B cell (primary cell): Measurements from ENCODE around the gene ELOVL6. TPM values are rescaled to one million over a fixed set of nuclear protein-coding genes. Genes with fewer than 3 reads are reported as not detected.

Source experiments
- ATAC-seq: fragments of 200-7000 bp; cut with Tn5 transposase; one replicate; pipeline ENCODE4 v1.10.0; 2021; ENCODE audit warnings: low read depth, mild to moderate bottlenecking, moderate number of reproducible peaks, moderate library complexity
- CTCF ChIA-PET: fragments of 350-600 bp; sonication (Branson Sonifier 250); formaldehyde crosslinking; loops from one replicate; lab custom pipeline; 2021; ENCODE audit warnings: antibody characterized with exemption, inconsistent platforms; lab: Charles Lee
- POLR2A ChIA-PET: fragments of 350-600 bp; sonication (Branson Sonifier 250); formaldehyde crosslinking; loops from one replicate; lab custom pipeline; 2021; ENCODE audit warnings: antibody characterized with exemption; lab: Charles Lee
- DNase-seq: peaks from one replicate; pipeline ENCODE4 v3.0.0; 2013
- H2AFZ ChIP-seq: 2 replicates; pipeline ENCODE4 v1.6.1; 2012; ENCODE audit warnings: mild to moderate bottlenecking, low read depth, low read length; ENCODE audit not compliant: insufficient read depth, poor library complexity, severe bottlenecking
- H3K27ac ChIP-seq, 2 donors: 1 replicate in 1 of 2; 2 replicates in 1 of 2; pipeline ENCODE4 v1.5.1; 2012 to 2013; ENCODE audit warnings: low read length in 2 of 2, mild to moderate bottlenecking in 2 of 2, moderate library complexity in 1 of 2
- H3K27me3 ChIP-seq, 4 experiments: fragments of 200-600 bp in 1 of 4; sonication (generic) in 1 of 4; replicated peaks in 1 of 4; 1 replicate in 2 of 4; 2 replicates in 2 of 4; pipeline versions ENCODE4 v1.6.1 to v1.7.0; 2013 to 2016; ENCODE audit warnings: low read length in 3 of 4, mild to moderate bottlenecking in 2 of 4, mixed read lengths in 1 of 4, moderate library complexity in 1 of 4; ENCODE audit not compliant: insufficient read depth in 4 of 4, control insufficient read depth in 3 of 4; ENCODE audit errors: control extremely low read depth in 1 of 4
- H3K36me3 ChIP-seq, 2 experiments: replicated peaks in 1 of 2; 1 replicate in 1 of 2; 2 replicates in 1 of 2; pipeline versions ENCODE4 v1.6.1 to v1.7.1; 2013; ENCODE audit warnings: low read length in 1 of 2; ENCODE audit not compliant: insufficient read depth in 2 of 2, control insufficient read depth in 1 of 2; ENCODE audit errors: control extremely low read depth in 1 of 2, extremely low read depth in 1 of 2
- H3K4me1 ChIP-seq, 2 donors: fragments of 200-600 bp in 1 of 2; sonication (generic) in 1 of 2; 1 replicate in 1 of 2; 2 replicates in 1 of 2; pipeline versions ENCODE4 v1.5.1 to v1.6.1; 2013 to 2017; ENCODE audit warnings: low read length in 2 of 2; ENCODE audit not compliant: control insufficient read depth in 2 of 2, insufficient read depth in 2 of 2
- H3K4me2 ChIP-seq: replicated peaks from 2 replicates; pipeline ENCODE3; 2012; ENCODE audit warnings: mild to moderate bottlenecking, low read depth, low read length; ENCODE audit not compliant: poor library complexity, severe bottlenecking
- H3K4me3 ChIP-seq, 5 experiments: fragments of 200-600 bp in 1 of 5; sonication (generic) in 1 of 5; 1 replicate in 3 of 5; 2 replicates in 2 of 5; pipeline versions ENCODE4 v1.5.1 to v1.7.0; 2011 to 2016; ENCODE audit warnings: low read length in 4 of 5, mild to moderate bottlenecking in 4 of 5, low read depth in 2 of 5, control low read depth in 1 of 5, moderate library complexity in 1 of 5; ENCODE audit not compliant: insufficient read depth in 1 of 5; ENCODE audit errors: control extremely low read depth in 1 of 5, extremely low read depth in 1 of 5
- H3K79me2 ChIP-seq: fragments of 200-600 bp; sonication (generic); one replicate; pipeline ENCODE4 v1.6.0; 2016; ENCODE audit warnings: low read length; ENCODE audit not compliant: control insufficient read depth, insufficient read depth
- H3K9ac ChIP-seq: fragments of 200-600 bp; sonication (generic); 2 replicates; pipeline ENCODE4 v1.6.1; 2017; ENCODE audit warnings: mild to moderate bottlenecking, low read length, moderate library complexity
- H3K9me3 ChIP-seq, 3 donors: one replicate each; pipeline versions ENCODE4 v1.6.1 to v1.7.1; 2013; ENCODE audit warnings: low read length in 2 of 3; ENCODE audit not compliant: control insufficient read depth in 2 of 3, insufficient read depth in 1 of 3; ENCODE audit errors: control extremely low read depth in 1 of 3
- H4K20me1 ChIP-seq: 2 replicates; pipeline ENCODE4 v1.6.0; 2012; ENCODE audit warnings: mild to moderate bottlenecking, low read length; ENCODE audit not compliant: insufficient read depth, control insufficient read depth, poor library complexity, severe bottlenecking
- H3K27ac Mint-ChIP-seq: one replicate; pipeline ENCODE4 v1.8.0; 2021; ENCODE audit warnings: mixed read lengths
- H3K27me3 Mint-ChIP-seq: one replicate; pipeline ENCODE4 v1.8.0; 2021; ENCODE audit warnings: mixed read lengths
- H3K4me1 Mint-ChIP-seq: one replicate; pipeline ENCODE4 v1.8.0; 2021; ENCODE audit warnings: mixed read lengths
- H3K4me3 Mint-ChIP-seq: one replicate; pipeline ENCODE4 v1.8.0; 2021; ENCODE audit warnings: mixed read lengths
- H3K9me3 Mint-ChIP-seq: one replicate; pipeline ENCODE4 v1.8.0; 2022; ENCODE audit warnings: mixed read lengths; ENCODE audit not compliant: insufficient read depth
- CTCF ChIP-seq: fragments of 200-600 bp; IDR thresholded peaks from one replicate; pipeline ENCODE4 v1.8.0; 2022; ENCODE audit warnings: antibody characterized with exemption, mild to moderate bottlenecking
- EZH2 ChIP-seq: IDR thresholded peaks from 2 replicates; pipeline ENCODE4 v1.6.1; 2012; ENCODE audit warnings: borderline replicate concordance, low read depth, mild to moderate bottlenecking, moderate library complexity, low read length; ENCODE audit not compliant: insufficient read depth, poor library complexity, severe bottlenecking
- WGBS: methylation state at CpG from one replicate; pipeline ENCODE4 v1.1.5; 2013; ENCODE audit warnings: missing lambda C conversion rate; ENCODE audit not compliant: insufficient coverage; 5-methylcytosine and 5-hydroxymethylcytosine counted together
- intact Hi-C: fragments of 100-400 bp; cut with micrococcal nuclease; formaldehyde crosslinking; loops from one replicate; pipeline ENCODE4 v1.10.0; 2022
- polyA plus RNA-seq: library from polyadenylated mRNA; depleted of rRNA; stranded (reverse); fragments of >200 nt; gene quantifications from 2 replicates; pipeline ENCODE4 v1.2.3, GENCODE V29; 2012
- total RNA-seq, 2 donors: library from RNA; stranded (reverse); fragments of 120-200 nt in 1 of 2; gene quantifications; 1 replicate in 1 of 2; 2 replicates in 1 of 2; pipeline versions ENCODE4 v1.2.3 to v1.2.4, GENCODE V29; 2013 to 2022

ELOVL6 gene
- total and polyA plus RNA-seq, 2 donors (not counting 1 experiment from before 2014, with no cell fraction given): 0.10 to 0.22 TPM

GRCh38 chr4:109999585-109999912 lies 198.9 kb downstream of the ELOVL6 start:
- no peak overlapping the region for H3K9ac ChIP-seq
- H3K4me3 Mint-ChIP-seq: no peak overlapping the region
- peaks cover 13% of the 10 kb centered on the region for H3K27me3 Mint-ChIP-seq
- no peaks in the 10 kb centered on the region for H3K9me3 ChIP-seq
- H3K27me3 ChIP-seq: no peaks in the 10 kb centered on the region
- H3K4me3 ChIP-seq: no peak overlapping the region
- H2AFZ ChIP-seq: no peak overlapping the region
- H3K27ac ChIP-seq: no peak overlapping the region
- H4K20me1 ChIP-seq: no peaks in the 10 kb centered on the region
- no peak overlapping the region for H3K27ac Mint-ChIP-seq
- H3K79me2 ChIP-seq: no peaks in the 10 kb centered on the region
- H3K9me3 Mint-ChIP-seq: no peaks in the 10 kb centered on the region
- no peaks in the 10 kb centered on the region for H3K4me1 ChIP-seq
- POLR2A ChIA-PET: no interaction called here
- intact Hi-C loops: loop anchor here (1.0 to 5.0 kb wide), 3 partner anchors 198 to 516 kb away; partner anchors contain the start of gene ELOVL6
- no peaks in the 10 kb centered on the region for H3K36me3 ChIP-seq
- CTCF ChIA-PET: interaction anchor here (0.7 to 8.6 kb wide), 7 partner anchors 12 to 1283 kb away, joined by 3 to 270 read pairs (median 5); no protein-coding TSS in a partner anchor
- no peak for DNase-seq
- WGBS: 97% methylated on average over 7 of the region's 9 CpGs
- no peak for ATAC-seq
- H3K4me1 Mint-ChIP-seq: peaks cover 5% of the 10 kb centered on the region
- TF ChIP-seq CTCF: no peak
- TF ChIP-seq EZH2: no peak
- H3K4me2 ChIP-seq: no peak overlapping the region

- no peak overlapping the region for H3K4me3 Mint-ChIP-seq
- no CpG with 5 or more reads among the region's 3 CpGs for WGBS
- no peaks in the 10 kb centered on the region for H3K9me3 ChIP-seq
- no peaks in the 10 kb centered on the region for H3K36me3 ChIP-seq
- TF ChIP-seq CTCF (peak; percentile 81), EZH2 (no peak)
- ChIA-PET CTCF (interaction anchor here (0.6 to 8.6 kb wide), 15 partner anchors 9 to 1286 kb away, joined by 3 to 270 read pairs (median 4); no protein-coding TSS in a partner anchor), POLR2A (no interaction called here)
- intact Hi-C loops: loop anchor here (1.0 to 5.0 kb wide), 3 partner anchors 198 to 516 kb away; partner anchors contain the start of gene ELOVL6
- peaks cover 10% of the 10 kb centered on the region for H3K27me3 Mint-ChIP-seq
- H3K27ac ChIP-seq: no peak overlapping the region
- peak; percentile 76 for DNase-seq
- peaks cover 2 to 5% of the 10 kb centered on the region in 2 donors for H3K4me1 ChIP-seq
- no peak overlapping the region for H3K27ac Mint-ChIP-seq
- no peaks in the 10 kb centered on the region for H4K20me1 ChIP-seq
- no peaks in the 10 kb centered on the region for H3K27me3 ChIP-seq
- ATAC-seq: peak; percentile 47
- H3K79me2 ChIP-seq: no peaks in the 10 kb centered on the region
- H3K4me1 Mint-ChIP-seq: peaks cover 11% of the 10 kb centered on the region
- H3K9ac ChIP-seq: no peak overlapping the region
- no peak overlapping the region for H3K4me2 ChIP-seq
- H2AFZ ChIP-seq: no peak overlapping the region
- H3K9me3 Mint-ChIP-seq: no peaks in the 10 kb centered on the region
- H3K4me3 ChIP-seq: no peak overlapping the region
Observed at GRCh38 chr4:109998867-109999584, 199.4 kb downstream of the ELOVL6 start.
